H54 (cell line): ENCODE results near the gene CAMK2D.

ENCODE experiments used
- DNase-seq: peaks from one replicate; pipeline ENCODE4 v3.0.0; 2011; ENCODE audit warnings: low spot score, mixed read lengths; ENCODE audit not compliant: insufficient read length
- FAIRE-seq: peaks from 3 replicates; lab custom pipeline; 2011; peaks lifted over from hg19 to GRCh38; lab: Jason Lieb, UNC
- POLR2A ChIP-seq: IDR thresholded peaks from 2 replicates; pipeline ENCODE4 v1.6.1; 2011; ENCODE audit warnings: low read depth, mild to moderate bottlenecking, low read length

CAMK2D gene

GRCh38 chr4:113757486-113757885, 4.1 kb downstream of the CAMK2D start:
- FAIRE-seq (peak; percentile 20), DNase-seq (no peak)
- no peak for TF ChIP-seq POLR2A

GRCh38 chr4:113756005-113756410, 5.5 kb downstream of the CAMK2D start:
- peak; percentile 69 for FAIRE-seq
- no peak for TF ChIP-seq POLR2A
- DNase-seq: peak; percentile 2

GRCh38 chr4:113750734-113751133, 10.8 kb downstream of the CAMK2D start:
- TF ChIP-seq POLR2A: no peak

GRCh38 chr4:113750296-113750695, 11.2 kb downstream of the CAMK2D start:
- DNase-seq (no peak), FAIRE-seq (no peak)
- no peak for TF ChIP-seq POLR2A

More at GRCh38 chr4:113750734-113751133, 10.8 kb downstream of the CAMK2D start:
- DNase-seq (no peak), FAIRE-seq (no peak)

DNA sequence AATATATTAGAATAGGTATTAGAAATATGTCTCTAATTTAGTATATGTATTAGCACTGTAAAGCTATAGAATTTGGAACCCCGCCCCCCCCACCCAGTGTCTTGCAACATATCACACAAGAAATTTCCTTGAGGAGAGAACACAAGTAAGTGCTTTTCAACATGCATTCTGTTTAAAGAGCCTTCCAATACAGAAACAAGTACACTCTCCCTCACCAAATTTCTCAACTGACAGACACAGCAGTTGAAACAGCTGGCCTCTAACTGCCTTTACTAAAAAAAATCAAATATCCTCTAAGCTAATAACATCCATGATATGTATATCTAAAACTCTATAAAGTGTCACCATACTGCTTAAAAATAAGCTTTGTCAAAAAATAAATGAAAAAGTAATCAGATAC, 12.4 kb downstream of the CAMK2D start:
- no peak for TF ChIP-seq POLR2A
- no peak for FAIRE-seq
- no peak for DNase-seq

- TF ChIP-seq POLR2A: no peak
- DNase-seq: no peak
- FAIRE-seq: no peak
These were observed 13.6 kb downstream of the CAMK2D start for GRCh38 chr4:113747949-113748348.

GRCh38 chr4:113745711-113746110, 15.8 kb downstream of the CAMK2D start:
- FAIRE-seq: no peak

DNA sequence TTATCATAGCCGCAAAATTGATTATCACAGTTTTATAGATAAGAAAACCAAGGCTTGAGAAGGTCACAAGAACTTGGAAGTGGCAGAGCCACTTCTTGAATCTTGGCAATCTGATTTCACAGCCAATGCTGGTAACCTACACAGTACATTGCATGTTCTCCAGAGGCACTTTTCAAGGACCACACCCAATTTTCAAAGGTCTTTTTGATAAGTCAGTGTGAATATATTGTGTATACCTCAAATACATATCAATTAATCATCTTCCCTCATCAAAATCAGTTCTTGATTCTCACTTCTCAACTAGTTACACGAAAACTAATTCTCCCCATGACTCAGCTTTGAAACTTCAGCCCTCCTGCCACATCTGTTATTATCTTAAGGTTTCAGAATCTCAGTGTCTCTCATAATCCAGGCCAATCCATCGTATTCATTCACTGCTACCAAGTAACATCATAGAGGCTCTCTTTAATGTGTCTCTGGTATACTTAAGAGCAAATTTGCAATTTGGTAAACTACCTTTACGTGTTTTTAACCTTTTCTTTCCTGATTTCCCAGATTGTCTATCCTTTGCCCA, 16.8 kb downstream of the CAMK2D start:
- DNase-seq (no peak), FAIRE-seq (no peak)
- TF ChIP-seq POLR2A: no peak

More at GRCh38 chr4:113745711-113746110, 15.8 kb downstream of the CAMK2D start:
- DNase-seq: no peak
- TF ChIP-seq POLR2A: no peak

- no peak for FAIRE-seq
- no peak for TF ChIP-seq POLR2A
These were observed 17.8 kb downstream of the CAMK2D start for GRCh38 chr4:113743690-113744089.

GRCh38 chr4:113742643-113743042, 18.9 kb downstream of the CAMK2D start:
- FAIRE-seq (no peak), DNase-seq (no peak)
- no peak for TF ChIP-seq POLR2A

More at GRCh38 chr4:113743690-113744089, 17.8 kb downstream of the CAMK2D start:
- no peak for DNase-seq

- FAIRE-seq: no peak
- no peak for TF ChIP-seq POLR2A
- DNase-seq: no peak
These were observed 19.6 kb downstream of the CAMK2D start for GRCh38 chr4:113741956-113742355.

GRCh38 chr4:113740857-113741379, 20.6 kb downstream of the CAMK2D start:
- FAIRE-seq (no peak), DNase-seq (no peak)
- no peak for TF ChIP-seq POLR2A

DNA sequence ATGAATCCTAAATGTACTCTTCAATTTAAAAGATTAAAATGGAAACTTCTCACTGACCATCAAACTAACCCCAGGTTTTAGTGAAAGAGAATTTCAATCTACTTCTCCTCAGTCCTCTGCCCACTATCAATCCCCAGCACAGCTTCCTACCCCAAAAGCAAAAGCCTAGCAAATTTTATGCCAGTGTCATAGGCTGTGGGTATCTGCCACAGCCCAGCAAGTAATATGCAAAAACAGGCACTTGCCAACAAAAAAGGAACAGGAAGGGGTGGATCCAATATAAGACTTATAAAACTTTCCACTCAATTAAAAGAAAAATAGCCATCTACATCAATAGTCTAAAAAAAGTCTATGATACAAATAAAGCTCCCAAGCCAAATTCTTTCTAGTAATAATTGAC, 22.3 kb downstream of the CAMK2D start:
- no peak for TF ChIP-seq POLR2A
- FAIRE-seq: no peak
- no peak for DNase-seq

DNA sequence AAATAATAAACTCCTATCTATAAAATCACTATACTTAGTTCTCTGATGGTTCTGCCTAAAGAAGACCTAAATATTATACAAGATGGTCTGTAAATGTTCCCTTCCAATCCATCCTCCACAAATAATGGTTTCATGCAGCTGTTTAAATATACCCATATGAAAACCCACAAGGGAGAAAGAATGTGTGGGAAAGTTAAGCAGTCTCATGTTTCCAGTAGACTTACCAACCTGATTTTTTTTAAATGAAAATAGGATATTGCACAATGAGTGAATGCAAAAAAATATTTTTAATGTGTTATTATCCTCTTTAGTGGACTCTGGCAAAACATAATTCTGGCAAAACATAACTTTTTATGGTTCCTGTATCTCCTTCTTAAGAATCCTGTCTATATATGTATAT, 23.3 kb downstream of the CAMK2D start:
- FAIRE-seq: no peak
- no peak for TF ChIP-seq POLR2A
- DNase-seq: no peak

DNA sequence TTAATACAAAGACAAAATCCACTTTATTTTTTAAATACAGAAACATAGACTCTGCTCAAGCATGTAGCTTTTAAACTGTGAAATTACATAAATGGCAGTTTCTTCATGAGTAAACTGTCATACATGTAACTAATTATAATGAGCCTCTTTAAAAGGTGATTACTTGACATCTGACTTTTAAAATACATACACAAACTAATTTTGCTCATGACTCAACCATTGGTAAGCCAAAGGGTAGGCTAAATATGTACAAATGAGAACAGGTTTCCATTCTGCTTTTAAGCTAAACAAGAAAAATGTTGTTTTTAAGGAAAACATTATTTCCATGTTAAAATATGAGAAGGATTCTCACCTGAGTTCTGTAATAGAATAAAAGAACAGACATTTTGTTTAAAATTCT, 27.9 kb downstream of the CAMK2D start:
- no peak for TF ChIP-seq POLR2A

DNA sequence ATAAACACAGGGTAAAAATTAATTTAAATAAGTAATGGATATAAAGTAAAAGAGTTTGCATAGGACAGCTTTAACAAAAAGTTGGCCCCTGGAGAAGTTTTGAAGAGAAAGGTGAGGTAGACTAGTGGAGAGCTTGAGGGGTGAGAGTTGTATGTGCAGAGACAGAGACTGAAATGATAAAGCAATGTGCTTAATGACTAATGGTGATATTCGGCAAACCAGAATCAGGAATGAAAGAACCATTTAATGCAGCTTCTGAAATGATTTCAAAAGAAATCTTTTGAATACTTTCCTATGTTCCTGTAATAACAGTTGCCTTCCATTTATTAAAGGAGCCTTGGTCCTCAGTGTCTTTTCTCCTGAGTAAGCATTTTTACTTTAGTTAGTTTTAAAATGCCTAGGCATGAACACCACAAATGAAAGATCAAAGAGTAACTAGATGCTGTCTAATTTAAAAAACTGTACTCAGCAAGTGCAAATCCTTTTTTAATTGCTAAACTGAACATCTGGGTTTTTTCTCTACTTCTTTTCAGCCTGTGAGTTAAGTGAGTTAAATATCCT, 28.5 kb downstream of the CAMK2D start:
- FAIRE-seq (no peak), DNase-seq (no peak)
- no peak for TF ChIP-seq POLR2A

More for the DNA sequence above, 27.9 kb downstream of the CAMK2D start:
- FAIRE-seq (no peak), DNase-seq (no peak)
